GM23248 (cell line): ENCODE measurements around the gene MGMT.

Source experiments
- EZH2 ChIP-seq: fragments of 200-600 bp; sonication (generic); IDR thresholded peaks from 2 replicates; pipeline ENCODE4 v1.6.1; 2018; ENCODE audit warnings: antibody characterized with exemption, mild to moderate bottlenecking; ENCODE audit not compliant: insufficient read depth, poor library complexity, severe bottlenecking
- EZH2phosphoT487 ChIP-seq: fragments of 200-600 bp; sonication (generic); IDR thresholded peaks from 2 replicates; pipeline ENCODE4 v1.6.1; 2018; ENCODE audit warnings: antibody characterized with exemption, moderate library complexity, mild to moderate bottlenecking, low read depth; ENCODE audit not compliant: insufficient read depth

DNA sequence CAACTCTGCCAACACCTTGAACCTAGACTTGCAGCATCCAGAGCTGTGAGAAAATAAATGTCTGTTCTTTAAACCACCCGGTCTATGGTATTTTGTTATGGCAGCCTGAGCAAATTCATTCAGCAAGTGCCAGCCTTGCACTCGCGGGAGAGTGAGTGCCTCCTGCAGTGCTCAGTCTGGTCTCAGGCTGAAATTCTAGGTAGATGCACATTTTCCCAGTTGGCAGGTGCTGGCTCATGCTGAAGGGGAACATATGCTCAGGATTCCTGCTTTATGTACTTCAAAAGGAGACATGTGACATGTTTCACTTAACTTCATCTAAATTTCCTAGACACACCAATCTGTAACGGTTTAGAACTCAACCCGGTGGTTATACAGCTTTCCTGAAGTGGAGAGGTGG, 170.8 kb downstream of the MGMT start:
- TF ChIP-seq EZH2 (no peak), EZH2phosphoT487 (no peak)
